ENCODE results near the gene ADAMTS2. TPM values are rescaled to one million over a fixed set of nuclear protein-coding genes. Genes with fewer than 3 reads are reported as not detected.

The ADAMTS2 gene
- total and polyA plus RNA-seq, 7 experiments from 2014 or later: not detected

DNA sequence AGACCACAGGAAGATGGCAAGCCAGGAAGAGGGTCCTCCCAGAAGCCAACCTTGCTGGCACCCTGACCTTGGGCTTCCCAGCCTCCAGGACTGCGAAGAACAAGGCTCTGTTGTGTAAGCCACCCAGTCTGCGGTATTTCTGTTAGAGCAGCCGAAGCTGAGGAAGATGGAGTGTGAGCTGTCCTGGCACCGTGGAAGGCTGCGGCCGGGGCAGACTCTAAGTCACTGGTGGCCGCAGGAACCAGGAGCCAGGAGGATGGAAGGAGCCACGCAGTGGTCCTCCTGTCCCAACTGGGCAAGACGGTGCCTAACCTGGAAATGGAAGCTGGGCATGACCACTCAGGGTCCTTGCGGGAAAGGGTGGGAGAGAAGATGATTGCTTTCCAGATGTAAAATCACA lies 196.0 kb downstream of the ADAMTS2 start:
- POLR2A ChIA-PET: no interaction called here

DNA sequence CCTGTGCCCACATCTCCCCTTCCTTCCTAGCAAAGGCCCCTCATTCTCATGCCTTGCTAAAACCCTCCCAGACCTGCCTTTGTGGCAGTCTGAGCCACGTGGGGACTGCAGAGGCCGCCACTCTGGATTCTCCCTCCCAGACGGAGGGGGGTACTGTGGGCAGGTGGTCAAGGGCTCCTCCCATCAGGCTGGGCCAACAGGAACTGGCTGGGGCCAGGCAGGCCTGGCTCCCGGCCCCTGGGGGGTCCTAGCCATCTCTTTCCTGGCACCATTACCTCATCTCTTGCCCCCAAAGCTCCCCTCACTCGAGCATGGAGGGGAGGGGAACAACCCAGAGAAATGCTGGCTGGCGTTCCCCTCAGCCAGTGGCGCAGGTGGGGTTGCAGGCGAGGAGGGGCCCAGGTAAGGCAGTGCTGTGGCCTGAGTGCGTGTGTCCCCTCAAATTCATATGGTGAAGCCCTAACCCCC lies 196.5 kb downstream of the ADAMTS2 start:
- peaks cover 0 to 13% (median 5%) of the 10 kb centered on the region in 7 donors for H3K4me1 Mint-ChIP-seq
- intact Hi-C loops (cut with micrococcal nuclease): no loop called here
- H3K36me3 ChIP-seq (ENCODE audit: control insufficient read depth in 2 of 3, insufficient read depth in 3 of 3, low read length in 3 of 3): no peaks in the 10 kb centered on the region
- DNase-seq (no peak), ATAC-seq (no peak)
- H3K4me3 ChIP-seq (ENCODE audit: low read length): no peak overlapping the region
- ChIA-PET POLR2A (no interaction called here), CTCF (no interaction called here)
- H3K4me1 ChIP-seq (ENCODE audit: control insufficient read depth in 2 of 2, insufficient read depth in 2 of 2, low read length in 2 of 2): no peaks in the 10 kb centered on the region
- no peaks in the 10 kb centered on the region for H3K9me3 ChIP-seq (ENCODE audit: control insufficient read depth in 2 of 3, low read length in 3 of 3)
- H3K27me3 Mint-ChIP-seq: no peaks in the 10 kb centered on the region
- H3K36me3 Mint-ChIP-seq: no peaks in the 10 kb centered on the region
- no peak overlapping the region for H3K4me3 Mint-ChIP-seq
- H3K27ac Mint-ChIP-seq: no peak overlapping the region
- no peaks in the 10 kb centered on the region for H3K27me3 ChIP-seq (ENCODE audit: control insufficient read depth in 2 of 2, insufficient read depth in 2 of 2, low read length in 2 of 2)
- H3K27ac ChIP-seq (ENCODE audit: low read depth, low read length): no peak overlapping the region
- peaks cover 0 to 16% (median 0%) of the 10 kb centered on the region in 11 donors for H3K9me3 Mint-ChIP-seq

More for the DNA sequence above, 196.0 kb downstream of the ADAMTS2 start:
- Mint-ChIP-seq H3K4me1 (peaks cover 0 to 13% (median 5%) of the 10 kb centered on the region in 7 donors), H3K4me3 (no peak overlapping the region), H3K27ac (peak overlapping the region in 1 of 9 donors; percentile 45), H3K9me3 (peaks cover 0 to 14% (median 0%) of the 10 kb centered on the region in 11 donors), H3K27me3 (no peaks in the 10 kb centered on the region), H3K36me3 (no peaks in the 10 kb centered on the region)
- Histone ChIP-seq H3K9me3 (ENCODE audit: control insufficient read depth in 2 of 3, low read length in 3 of 3) (no peaks in the 10 kb centered on the region), H3K4me3 (ENCODE audit: low read length) (no peak overlapping the region), H3K27me3 (ENCODE audit: control insufficient read depth in 2 of 2, insufficient read depth in 2 of 2, low read length in 2 of 2) (no peaks in the 10 kb centered on the region), H3K36me3 (ENCODE audit: control insufficient read depth in 2 of 3, insufficient read depth in 3 of 3, low read length in 3 of 3) (no peaks in the 10 kb centered on the region), H3K27ac (ENCODE audit: low read depth, low read length) (no peak overlapping the region), H3K4me1 (ENCODE audit: control insufficient read depth in 2 of 2, insufficient read depth in 2 of 2, low read length in 2 of 2) (no peaks in the 10 kb centered on the region)
- DNase-seq (no peak), ATAC-seq (no peak)
- intact Hi-C loops (cut with micrococcal nuclease): no loop called here
- CTCF ChIA-PET: no interaction called here

GRCh38 chr5:179147991-179148702 lies 197.1 kb downstream of the ADAMTS2 start:
- no peaks in the 10 kb centered on the region for H3K27me3 Mint-ChIP-seq
- intact Hi-C loops (cut with micrococcal nuclease): no loop called here
- Histone ChIP-seq H3K9me3 (ENCODE audit: control insufficient read depth in 2 of 3, low read length in 3 of 3) (no peaks in the 10 kb centered on the region), H3K4me3 (ENCODE audit: low read length) (no peak overlapping the region), H3K27me3 (ENCODE audit: control insufficient read depth in 2 of 2, insufficient read depth in 2 of 2, low read length in 2 of 2) (no peaks in the 10 kb centered on the region), H3K36me3 (ENCODE audit: control insufficient read depth in 2 of 3, insufficient read depth in 3 of 3, low read length in 3 of 3) (no peaks in the 10 kb centered on the region), H3K4me1 (ENCODE audit: control insufficient read depth in 2 of 2, insufficient read depth in 2 of 2, low read length in 2 of 2) (no peaks in the 10 kb centered on the region), H3K27ac (ENCODE audit: low read depth, low read length) (no peak overlapping the region)
- DNase-seq (no peak), ATAC-seq (no peak)
- no peaks in the 10 kb centered on the region for H3K36me3 Mint-ChIP-seq
- CTCF ChIA-PET: no interaction called here
- POLR2A ChIA-PET: no interaction called here
- H3K4me3 Mint-ChIP-seq: no peak overlapping the region
- peaks cover 0 to 16% (median 0%) of the 10 kb centered on the region in 11 donors for H3K9me3 Mint-ChIP-seq
- H3K27ac Mint-ChIP-seq: no peak overlapping the region
- peaks cover 0 to 13% (median 5%) of the 10 kb centered on the region in 7 donors for H3K4me1 Mint-ChIP-seq

DNA sequence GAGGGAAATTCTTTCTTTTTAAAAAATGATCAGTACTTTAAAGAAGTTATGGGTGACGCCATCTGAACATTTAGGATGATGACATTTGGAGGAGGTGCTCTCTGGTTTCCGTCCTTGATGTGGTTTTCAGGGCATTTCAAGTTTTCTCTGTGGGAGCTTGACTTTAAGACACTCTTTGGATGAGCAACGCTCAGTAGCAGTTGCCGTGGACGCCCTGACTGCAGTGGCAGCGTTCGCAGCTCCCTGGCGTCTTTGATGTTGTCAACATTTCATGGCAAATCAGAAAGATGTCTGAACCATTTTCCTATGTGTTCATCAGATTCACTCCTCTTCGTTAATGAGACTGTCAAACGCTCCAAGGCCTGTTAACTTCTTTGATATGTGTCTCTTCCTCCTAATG lies 199.0 kb downstream of the ADAMTS2 start:
- H3K36me3 Mint-ChIP-seq: no peaks in the 10 kb centered on the region
- ChIA-PET POLR2A (no interaction called here), CTCF (no interaction called here)
- Histone ChIP-seq H3K36me3 (ENCODE audit: control insufficient read depth in 2 of 3, insufficient read depth in 3 of 3, low read length in 3 of 3) (no peaks in the 10 kb centered on the region), H3K27me3 (ENCODE audit: control insufficient read depth in 2 of 2, insufficient read depth in 2 of 2, low read length in 2 of 2) (no peaks in the 10 kb centered on the region), H3K27ac (ENCODE audit: low read depth, low read length) (no peak overlapping the region), H3K4me3 (ENCODE audit: low read length) (no peak overlapping the region), H3K9me3 (ENCODE audit: control insufficient read depth in 2 of 3, low read length in 3 of 3) (no peaks in the 10 kb centered on the region), H3K4me1 (ENCODE audit: control insufficient read depth in 2 of 2, insufficient read depth in 2 of 2, low read length in 2 of 2) (no peaks in the 10 kb centered on the region)
- ATAC-seq: peak; percentile 59
- peaks cover 0 to 22% (median 0%) of the 10 kb centered on the region in 11 donors for H3K9me3 Mint-ChIP-seq
- H3K4me3 Mint-ChIP-seq: peak overlapping the region in 7 of 10 donors; percentile 21 to 69 (median 43)
- intact Hi-C loops (cut with micrococcal nuclease): no loop called here
- peaks cover 3 to 22% (median 12%) of the 10 kb centered on the region in 7 donors for H3K4me1 Mint-ChIP-seq
- H3K27ac Mint-ChIP-seq: peak overlapping the region in 4 of 9 donors; percentile 34 to 66 (median 52)
- H3K27me3 Mint-ChIP-seq: no peaks in the 10 kb centered on the region
- peak in 7 of 9 donors; percentile 11 to 66 (median 48) for DNase-seq

DNA sequence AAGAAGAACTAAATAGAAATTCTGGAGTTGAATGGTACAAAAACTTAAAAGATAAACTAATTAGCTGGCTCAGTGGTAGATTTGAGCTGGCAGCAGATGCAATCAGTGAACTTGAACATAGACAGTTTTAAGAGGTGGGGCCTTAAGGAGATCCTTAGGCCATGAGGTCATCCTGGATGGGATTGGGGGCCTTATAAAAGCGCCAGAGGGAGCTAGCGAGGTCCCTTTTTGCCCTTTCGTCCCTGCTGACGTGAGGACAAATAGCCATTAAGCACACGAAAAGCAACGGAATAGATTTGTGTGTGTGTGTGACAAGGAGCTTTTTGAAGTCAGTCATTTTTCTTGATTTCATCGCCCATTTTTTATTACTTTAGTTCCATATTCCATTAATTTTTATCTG lies 201.8 kb downstream of the ADAMTS2 start:
- Mint-ChIP-seq H3K9me3 (peaks cover 0 to 22% (median 0%) of the 10 kb centered on the region in 11 donors), H3K36me3 (no peaks in the 10 kb centered on the region), H3K27me3 (no peaks in the 10 kb centered on the region), H3K4me3 (no peak overlapping the region), H3K27ac (no peak overlapping the region), H3K4me1 (peaks cover 3 to 22% (median 12%) of the 10 kb centered on the region in 7 donors)
- ChIA-PET CTCF (no interaction called here), POLR2A (interaction anchor here (0.7 kb wide), 1 partner anchor 519 kb away, joined by 4 read pairs; no protein-coding TSS in a partner anchor)
- Histone ChIP-seq H3K27me3 (ENCODE audit: control insufficient read depth in 2 of 2, insufficient read depth in 2 of 2, low read length in 2 of 2) (no peaks in the 10 kb centered on the region), H3K36me3 (ENCODE audit: control insufficient read depth in 2 of 3, insufficient read depth in 3 of 3, low read length in 3 of 3) (no peaks in the 10 kb centered on the region), H3K4me3 (ENCODE audit: low read length) (no peak overlapping the region), H3K4me1 (ENCODE audit: control insufficient read depth in 2 of 2, insufficient read depth in 2 of 2, low read length in 2 of 2) (no peaks in the 10 kb centered on the region), H3K9me3 (ENCODE audit: control insufficient read depth in 2 of 3, low read length in 3 of 3) (no peaks in the 10 kb centered on the region), H3K27ac (ENCODE audit: low read depth, low read length) (no peak overlapping the region)
- DNase-seq (no peak), ATAC-seq (no peak)
- intact Hi-C loops (cut with micrococcal nuclease): no loop called here

- no peaks in the 10 kb centered on the region for H3K36me3 Mint-ChIP-seq
- CTCF ChIA-PET: no interaction called here
- Histone ChIP-seq H3K4me1 (ENCODE audit: control insufficient read depth in 2 of 2, insufficient read depth in 2 of 2, low read length in 2 of 2) (no peaks in the 10 kb centered on the region), H3K36me3 (ENCODE audit: control insufficient read depth in 2 of 3, insufficient read depth in 3 of 3, low read length in 3 of 3) (no peaks in the 10 kb centered on the region), H3K27ac (ENCODE audit: low read depth, low read length) (no peak overlapping the region), H3K27me3 (ENCODE audit: control insufficient read depth in 2 of 2, insufficient read depth in 2 of 2, low read length in 2 of 2) (no peaks in the 10 kb centered on the region), H3K4me3 (ENCODE audit: low read length) (no peak overlapping the region), H3K9me3 (ENCODE audit: control insufficient read depth in 2 of 3, low read length in 3 of 3) (no peaks in the 10 kb centered on the region)
- DNase-seq (no peak), ATAC-seq (no peak)
- POLR2A ChIA-PET: interaction anchor here (0.7 kb wide), 1 partner anchor 519 kb away, joined by 4 read pairs; no protein-coding TSS in a partner anchor
- peak overlapping the region in 1 of 9 donors; percentile 9 for H3K27ac Mint-ChIP-seq
- H3K9me3 Mint-ChIP-seq: peaks cover 0 to 21% (median 0%) of the 10 kb centered on the region in 11 donors
- peaks cover 3 to 22% (median 12%) of the 10 kb centered on the region in 7 donors for H3K4me1 Mint-ChIP-seq
- no peaks in the 10 kb centered on the region for H3K27me3 Mint-ChIP-seq
- intact Hi-C loops (cut with micrococcal nuclease): no loop called here
- no peak overlapping the region for H3K4me3 Mint-ChIP-seq
Observed at GRCh38 chr5:179142434-179143198, 202.6 kb downstream of the ADAMTS2 start.

Data from naive thymus-derived CD4-positive, alpha-beta T cell (primary cell).